Tibial nerve (tissue), 4 donors: Measurements from ENCODE around the gene PRR9. TPM values are rescaled to one million over a fixed set of nuclear protein-coding genes. Genes with fewer than 3 reads are reported as not detected.
A peak's percentile ranks its signal among the peaks of the same experiment; 100 is the strongest.

Experiments
- DNase-seq, 2 donors: peaks; one replicate each; pipeline ENCODE4 v3.0.0-alpha.2; 2019; ENCODE audit warnings: low spot score in 2 of 2
- H3K27ac ChIP-seq, 4 donors: fragments of 200-600 bp; sonication (generic) in 3 of 4; one replicate each; pipeline ENCODE4 v1.5.1; 2017 to 2019; ENCODE audit warnings: mild to moderate bottlenecking in 1 of 4
- H3K27me3 ChIP-seq, 2 donors: fragments of 200-600 bp; sonication (generic) in 1 of 2; one replicate each; pipeline versions ENCODE4 v1.5.1 to v1.6.0; 2017 to 2019
- H3K36me3 ChIP-seq, 3 donors: fragments of 200-600 bp; sonication (generic); one replicate each; pipeline ENCODE4 v1.5.1; 2018 to 2019
- H3K4me1 ChIP-seq, 4 donors: fragments of 200-600 bp; sonication (generic) in 3 of 4; one replicate each; pipeline ENCODE4 v1.5.1; 2017 to 2019
- H3K4me3 ChIP-seq, 4 donors: fragments of 200-600 bp; sonication (generic) in 3 of 4; one replicate each; pipeline ENCODE4 v1.5.1; 2017 to 2019; ENCODE audit warnings: mild to moderate bottlenecking in 1 of 4, moderate library complexity in 1 of 4
- H3K9me3 ChIP-seq, 4 donors: fragments of 200-600 bp; sonication (generic) in 3 of 4; one replicate each; pipeline ENCODE4 v1.5.1; 2017 to 2019
- EP300 ChIP-seq, 2 donors: sonication (generic); formaldehyde crosslinking; IDR thresholded peaks; one replicate each; pipeline ENCODE4 v1.6.1; 2017; ENCODE audit warnings: antibody characterized with exemption in 2 of 2, mild to moderate bottlenecking in 1 of 2
- POLR2A ChIP-seq, 2 donors: fragments of 450-650 bp; IDR thresholded peaks; one replicate each; pipeline ENCODE4 v1.6.1; 2017; ENCODE audit warnings: antibody characterized with exemption in 2 of 2, mild to moderate bottlenecking in 2 of 2, moderate library complexity in 2 of 2
- WGBS, 2 donors: methylation state at CpG; one replicate each; pipeline ENCODE4 v1.1.5; 2018; 5-methylcytosine and 5-hydroxymethylcytosine counted together
- total RNA-seq, 4 donors: library from RNA; depleted of rRNA; stranded (reverse); fragments of >200 nt; gene quantifications; one replicate each; pipeline ENCODE4 v1.1.0, GENCODE V29; 2016
- TF ChIP-seq, protein P1 (sequence below), 5 experiments: fragments of 200-600 bp in 3 of 5; fragments of 450-650 bp in 2 of 5; sonication (generic) in 3 of 5; IDR thresholded peaks; one replicate each; pipeline ENCODE4 v1.5.1; 2016 to 2019; ENCODE audit warnings: antibody characterized with exemption in 5 of 5, mild to moderate bottlenecking in 3 of 5, moderate library complexity in 2 of 5

The PRR9 gene
- total RNA-seq, 4 donors from 2014 or later, result not detected

DNA sequence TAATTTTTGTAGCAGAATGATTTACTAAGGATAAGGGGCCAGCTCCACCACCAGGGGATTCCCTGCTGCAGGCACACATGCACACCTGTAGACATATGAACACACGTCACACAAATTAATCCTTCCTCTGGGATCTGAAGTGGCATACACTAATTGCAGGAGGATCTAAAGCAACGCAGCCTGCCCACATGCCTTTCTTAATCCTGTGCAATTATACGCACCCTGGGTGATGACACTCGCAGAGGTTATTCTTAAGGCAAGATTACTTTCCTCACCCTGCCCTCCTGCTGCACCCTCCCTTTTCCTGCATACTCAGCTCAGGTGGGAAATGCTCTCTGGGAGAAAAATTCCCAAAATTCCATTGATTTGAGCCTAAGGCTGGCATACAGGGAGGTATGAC is 34.6 kb downstream of the PRR9 start:
- H3K27me3 ChIP-seq, result no peaks in the 10 kb centered on the region
- TF ChIP-seq, protein P1, sequence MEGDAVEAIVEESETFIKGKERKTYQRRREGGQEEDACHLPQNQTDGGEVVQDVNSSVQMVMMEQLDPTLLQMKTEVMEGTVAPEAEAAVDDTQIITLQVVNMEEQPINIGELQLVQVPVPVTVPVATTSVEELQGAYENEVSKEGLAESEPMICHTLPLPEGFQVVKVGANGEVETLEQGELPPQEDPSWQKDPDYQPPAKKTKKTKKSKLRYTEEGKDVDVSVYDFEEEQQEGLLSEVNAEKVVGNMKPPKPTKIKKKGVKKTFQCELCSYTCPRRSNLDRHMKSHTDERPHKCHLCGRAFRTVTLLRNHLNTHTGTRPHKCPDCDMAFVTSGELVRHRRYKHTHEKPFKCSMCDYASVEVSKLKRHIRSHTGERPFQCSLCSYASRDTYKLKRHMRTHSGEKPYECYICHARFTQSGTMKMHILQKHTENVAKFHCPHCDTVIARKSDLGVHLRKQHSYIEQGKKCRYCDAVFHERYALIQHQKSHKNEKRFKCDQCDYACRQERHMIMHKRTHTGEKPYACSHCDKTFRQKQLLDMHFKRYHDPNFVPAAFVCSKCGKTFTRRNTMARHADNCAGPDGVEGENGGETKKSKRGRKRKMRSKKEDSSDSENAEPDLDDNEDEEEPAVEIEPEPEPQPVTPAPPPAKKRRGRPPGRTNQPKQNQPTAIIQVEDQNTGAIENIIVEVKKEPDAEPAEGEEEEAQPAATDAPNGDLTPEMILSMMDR (IDR thresholded peaks at IDR 0.05), result no peak
- TF ChIP-seq EP300 (IDR thresholded peaks at IDR 0.05) (no peak), POLR2A (IDR thresholded peaks at IDR 0.05) (no peak)
- no peaks in the 10 kb centered on the region for H3K9me3 ChIP-seq
- no peaks in the 10 kb centered on the region for H3K4me1 ChIP-seq
- WGBS, 2 donors, result 66 to 73% methylated on average over 4 of the region's 4 CpGs
- H3K27ac ChIP-seq, result no peak overlapping the region
- no peaks in the 10 kb centered on the region for H3K36me3 ChIP-seq
- H3K4me3 ChIP-seq, result no peak overlapping the region
- DNase-seq, result no peak

DNA sequence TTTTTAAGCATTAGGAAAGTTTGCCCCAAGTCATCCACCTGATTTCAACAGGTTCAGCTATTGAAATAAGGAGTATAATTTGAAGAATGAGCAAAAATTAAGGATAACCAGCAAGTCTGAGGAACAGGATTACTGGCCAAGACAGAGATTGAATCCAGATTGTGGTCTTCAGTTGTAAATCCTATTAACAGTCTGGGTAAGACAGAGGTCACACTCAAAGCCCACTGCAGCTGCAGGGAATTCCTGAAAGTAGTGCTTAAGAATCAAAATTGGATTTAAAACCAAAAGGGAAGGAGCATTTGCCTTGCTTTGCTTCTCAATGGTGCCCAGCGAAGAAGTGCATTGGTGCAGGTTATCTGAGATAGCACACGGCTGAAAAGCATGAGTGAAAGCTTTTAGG is 35.7 kb downstream of the PRR9 start:
- Histone ChIP-seq H3K4me3 (no peak overlapping the region), H3K27me3 (no peaks in the 10 kb centered on the region), H3K9me3 (no peaks in the 10 kb centered on the region), H3K36me3 (no peaks in the 10 kb centered on the region), H3K4me1 (no peaks in the 10 kb centered on the region), H3K27ac (no peak overlapping the region)
- TF ChIP-seq EP300 (IDR thresholded peaks at IDR 0.05) (no peak), POLR2A (IDR thresholded peaks at IDR 0.05) (no peak)
- TF ChIP-seq, protein P1 (IDR thresholded peaks at IDR 0.05), result no peak
- no peak for DNase-seq
- 50 to 98% methylated on average over 2 of the region's 2 CpGs for WGBS, 2 donors

DNA sequence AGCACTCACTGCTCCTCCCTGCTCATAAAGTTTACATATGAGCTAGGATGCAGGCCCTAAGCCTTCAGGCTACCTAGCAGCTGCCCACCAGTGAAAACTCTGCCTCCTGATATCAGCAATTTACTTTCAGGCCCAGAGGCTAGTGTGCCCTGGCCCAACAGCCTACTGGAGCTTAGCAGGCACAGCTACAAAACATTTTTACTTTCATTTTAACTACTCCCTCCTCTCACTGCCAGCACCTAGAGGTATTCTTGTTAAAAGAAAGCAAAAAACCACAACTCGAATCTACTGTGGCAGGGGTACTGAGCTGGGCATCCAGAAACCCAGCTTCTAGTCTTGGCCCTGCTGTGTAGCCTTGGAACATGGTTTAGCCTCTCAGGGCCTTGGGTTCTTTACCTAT is 36.3 kb downstream of the PRR9 start:
- TF ChIP-seq, protein P1 (IDR thresholded peaks at IDR 0.05), result no peak
- TF ChIP-seq EP300 (IDR thresholded peaks at IDR 0.05), result no peak
- TF ChIP-seq POLR2A (IDR thresholded peaks at IDR 0.05), result no peak
- Histone ChIP-seq H3K4me1 (no peaks in the 10 kb centered on the region), H3K27me3 (no peaks in the 10 kb centered on the region), H3K9me3 (no peaks in the 10 kb centered on the region), H3K36me3 (no peaks in the 10 kb centered on the region), H3K4me3 (no peak overlapping the region), H3K27ac (no peak overlapping the region)
- WGBS, 2 donors, result 56 to 71% methylated on average over 1 of the region's 1 CpG
- DNase-seq, result no peak

DNA sequence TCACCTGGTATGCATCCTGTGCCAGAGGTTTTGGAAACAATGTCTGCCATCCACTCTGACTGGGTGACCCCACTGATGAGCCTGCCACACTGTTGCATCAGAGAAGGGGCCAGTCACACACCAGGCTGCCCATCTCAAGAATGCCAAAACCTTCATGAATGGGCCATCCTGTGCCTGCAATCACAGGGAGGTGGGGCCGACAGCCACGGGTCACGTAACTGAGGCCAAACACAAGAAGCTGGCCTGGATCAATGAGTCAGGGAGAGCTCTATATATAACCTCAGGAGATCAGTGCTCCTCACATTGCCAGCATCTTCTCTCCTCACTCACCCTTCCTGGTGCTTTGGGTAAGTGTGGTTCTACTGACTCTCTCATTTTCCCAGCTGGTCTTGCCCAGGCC is 42.0 kb downstream of the PRR9 start, which contains the start of gene LORICRIN:
TSS of gene LORICRIN (plus strand) at position 301 of the 400 bp plus-strand sequence. CDS start 1,263 bp downstream, outside the sequence.
- H3K9me3 ChIP-seq, result no peaks in the 10 kb centered on the region
- H3K4me1 ChIP-seq, result peaks cover 0 to 24% (median 14%) of the 10 kb centered on the region in 4 donors
- DNase-seq, result no peak
- peaks cover 0 to 45% of the 10 kb centered on the region in 2 donors for H3K27me3 ChIP-seq
- 84 to 89% methylated on average over 3 of the region's 3 CpGs for WGBS, 2 donors
- TF ChIP-seq POLR2A (IDR thresholded peaks at IDR 0.05) (no peak), EP300 (IDR thresholded peaks at IDR 0.05) (no peak)
- TF ChIP-seq, protein P1 (IDR thresholded peaks at IDR 0.05), result no peak
- H3K27ac ChIP-seq, result no peak within 1 kb of the TSS
- no peaks in the 10 kb centered on the region for H3K36me3 ChIP-seq
- H3K4me3 ChIP-seq, result no peak within 1 kb of the TSS

DNA sequence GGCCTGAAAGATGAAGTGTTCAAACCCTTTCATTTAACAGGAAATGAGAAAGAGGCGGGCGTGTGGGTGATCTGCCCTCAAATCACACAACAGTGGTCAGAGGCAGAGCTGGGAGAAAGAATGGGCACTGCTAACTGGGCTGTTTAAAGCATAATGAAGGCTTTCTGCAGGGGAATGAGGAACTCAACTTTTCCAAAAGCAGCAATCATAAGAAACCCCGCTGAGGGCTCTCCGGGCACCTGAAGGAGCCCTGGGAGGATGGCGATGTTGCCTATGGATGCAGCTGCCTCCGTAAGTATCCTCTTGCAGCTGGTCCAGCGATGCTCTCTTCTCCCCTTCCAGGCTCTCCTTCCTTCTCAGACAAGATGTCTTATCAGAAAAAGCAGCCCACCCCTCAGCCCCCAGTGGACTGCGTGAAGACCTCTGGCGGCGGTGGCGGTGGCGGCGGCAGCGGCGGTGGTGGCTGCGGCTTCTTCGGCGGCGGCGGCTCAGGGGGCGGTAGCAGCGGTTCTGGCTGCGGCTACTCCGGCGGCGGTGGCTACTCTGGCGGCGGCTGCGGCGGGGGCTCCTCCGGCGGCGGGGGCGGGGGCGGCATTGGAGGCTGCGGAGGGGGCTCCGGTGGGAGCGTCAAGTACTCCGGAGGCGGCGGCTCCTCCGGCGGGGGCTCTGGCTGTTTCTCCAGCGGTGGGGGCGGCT is 43.3 kb downstream of the PRR9 start:
- Histone ChIP-seq H3K27me3 (peaks cover 0 to 59% of the 10 kb centered on the region in 2 donors), H3K9me3 (no peaks in the 10 kb centered on the region), H3K4me3 (peak overlapping the region; percentile 26 to 52 (median 38)), H3K36me3 (no peaks in the 10 kb centered on the region), H3K27ac (no peak overlapping the region), H3K4me1 (peaks cover 0 to 24% (median 14%) of the 10 kb centered on the region in 4 donors)
- 22 to 35% methylated on average over 7 to 8 of the region's 45 CpGs for WGBS, 2 donors
- TF ChIP-seq, protein P1 (IDR thresholded peaks at IDR 0.05), result no peak
- TF ChIP-seq EP300 (IDR thresholded peaks at IDR 0.05) (no peak), POLR2A (IDR thresholded peaks at IDR 0.05) (no peak)
- no peak for DNase-seq
